GM19463 (cell line): ENCODE data around the gene GPR162.
A peak's percentile ranks its signal among the peaks of the same experiment; 100 is the strongest.

Source experiments
- ATAC-seq: cut with Tn5 transposase; IDR thresholded peaks from one replicate; pipeline ENCODE4 v1.9.1; 2021; ENCODE audit warnings: mild to moderate bottlenecking, moderate library complexity; ENCODE audit not compliant: unreplicated experiment

GPR162 gene

GRCh38 chr12:6821591-6822425 is at the start of gene GPR162:
TSS of gene GPR162 (plus strand) at chr12:6821821. CDS start at chr12:6823899, 2,078 bp downstream.
- no peak for ATAC-seq

GRCh38 chr12:6772331-6772695 is 49.3 kb upstream of the GPR162 start, which contains the start of gene LAG3:
TSS of gene LAG3 (plus strand) at chr12:6772520. CDS start at chr12:6772853, 333 bp downstream.
- ATAC-seq: no peak

GRCh38 chr12:6772726-6773589 is 48.7 kb upstream of the GPR162 start:
- no peak for ATAC-seq

GRCh38 chr12:6773590-6774351 is 47.9 kb upstream of the GPR162 start:
- no peak for ATAC-seq

GRCh38 chr12:6774499-6775062 is 47.0 kb upstream of the GPR162 start:
- no peak for ATAC-seq

GRCh38 chr12:6775185-6776174 is 46.1 kb upstream of the GPR162 start:
- ATAC-seq: no peak

- no peak for ATAC-seq
These were observed 44.2 kb upstream of the GPR162 start for GRCh38 chr12:6777386-6777785.

- no peak for ATAC-seq
These were observed 43.4 kb upstream of the GPR162 start for GRCh38 chr12:6778217-6778573.

- peak; percentile 87 for ATAC-seq
These were observed 42.8 kb upstream of the GPR162 start for GRCh38 chr12:6778574-6779550.

- no peak for ATAC-seq
These were observed 41.8 kb upstream of the GPR162 start for GRCh38 chr12:6779708-6780432.

- ATAC-seq: no peak
These were observed 41.0 kb upstream of the GPR162 start for GRCh38 chr12:6780573-6780972.

GRCh38 chr12:6782119-6782518 is 39.5 kb upstream of the GPR162 start:
- ATAC-seq: no peak

- ATAC-seq: no peak
These were observed 38.6 kb upstream of the GPR162 start for GRCh38 chr12:6782850-6783566.

- no peak for ATAC-seq
These were observed 37.8 kb upstream of the GPR162 start for GRCh38 chr12:6783828-6784227.

- ATAC-seq: no peak
These were observed 37.3 kb upstream of the GPR162 start for GRCh38 chr12:6784296-6784695.

GRCh38 chr12:6784761-6785160 is 36.9 kb upstream of the GPR162 start:
- ATAC-seq: no peak

GRCh38 chr12:6786416-6787094 is 35.1 kb upstream of the GPR162 start:
- no peak for ATAC-seq
